ENCODE data around the gene TGFBRAP1.

- TF ChIP-seq POLR2A (IDR thresholded peaks at IDR 0.05; ENCODE audit: extremely low read depth, insufficient read length) (no peak), CTCF (IDR thresholded peaks at IDR 0.05; ENCODE audit: low read depth, low read length) (no peak), MYC (IDR thresholded peaks at IDR 0.05; ENCODE audit: low read depth, low read length) (no peak)
- TF ChIP-seq, protein P1, sequence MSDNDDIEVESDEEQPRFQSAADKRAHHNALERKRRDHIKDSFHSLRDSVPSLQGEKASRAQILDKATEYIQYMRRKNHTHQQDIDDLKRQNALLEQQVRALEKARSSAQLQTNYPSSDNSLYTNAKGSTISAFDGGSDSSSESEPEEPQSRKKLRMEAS (IDR thresholded peaks at IDR 0.05; ENCODE audit: low read depth, low read length), result no peak
Observed at GRCh38 chr2:105256431-105257047, 73.0 kb downstream of the TGFBRAP1 start.
